ENCODE data around the gene LLGL1.

- TF ChIP-seq, protein P1, sequence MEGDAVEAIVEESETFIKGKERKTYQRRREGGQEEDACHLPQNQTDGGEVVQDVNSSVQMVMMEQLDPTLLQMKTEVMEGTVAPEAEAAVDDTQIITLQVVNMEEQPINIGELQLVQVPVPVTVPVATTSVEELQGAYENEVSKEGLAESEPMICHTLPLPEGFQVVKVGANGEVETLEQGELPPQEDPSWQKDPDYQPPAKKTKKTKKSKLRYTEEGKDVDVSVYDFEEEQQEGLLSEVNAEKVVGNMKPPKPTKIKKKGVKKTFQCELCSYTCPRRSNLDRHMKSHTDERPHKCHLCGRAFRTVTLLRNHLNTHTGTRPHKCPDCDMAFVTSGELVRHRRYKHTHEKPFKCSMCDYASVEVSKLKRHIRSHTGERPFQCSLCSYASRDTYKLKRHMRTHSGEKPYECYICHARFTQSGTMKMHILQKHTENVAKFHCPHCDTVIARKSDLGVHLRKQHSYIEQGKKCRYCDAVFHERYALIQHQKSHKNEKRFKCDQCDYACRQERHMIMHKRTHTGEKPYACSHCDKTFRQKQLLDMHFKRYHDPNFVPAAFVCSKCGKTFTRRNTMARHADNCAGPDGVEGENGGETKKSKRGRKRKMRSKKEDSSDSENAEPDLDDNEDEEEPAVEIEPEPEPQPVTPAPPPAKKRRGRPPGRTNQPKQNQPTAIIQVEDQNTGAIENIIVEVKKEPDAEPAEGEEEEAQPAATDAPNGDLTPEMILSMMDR (IDR thresholded peaks at IDR 0.05; ENCODE audit: low read length) = no peak
- no peak for TF ChIP-seq EZH2 (IDR thresholded peaks at IDR 0.05; ENCODE audit: borderline replicate concordance, low read length)
Measured at GRCh38 chr17:18263885-18264682, 38.6 kb downstream of the LLGL1 start.
